ENCODE measurements around the gene MBOAT1.

The MBOAT1 gene

DNA sequence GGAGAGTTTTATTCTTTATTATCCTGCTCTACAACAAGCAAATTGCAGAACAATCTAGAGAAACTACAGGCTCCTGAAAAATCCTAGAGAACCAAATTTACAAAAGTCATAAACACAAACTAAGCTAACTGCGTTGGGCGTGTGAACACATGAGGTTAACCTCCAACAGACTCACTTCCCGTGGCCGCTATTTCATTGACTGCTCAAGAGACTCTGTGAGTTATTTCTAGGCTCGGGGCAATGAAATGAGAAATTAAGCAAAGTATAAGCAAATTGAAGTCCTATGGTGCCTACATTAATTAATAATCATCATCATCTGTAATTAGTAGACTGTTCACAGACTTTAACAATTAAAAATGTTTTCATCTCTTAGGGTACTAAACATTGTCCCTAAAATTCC, 100.0 kb downstream of the MBOAT1 start:
- DNase-seq (ENCODE audit: extremely low read depth in 1 of 2, low read depth in 1 of 2) = no peak

- DNase-seq (ENCODE audit: extremely low read depth in 1 of 2, low read depth in 1 of 2) = no peak
Measured at GRCh38 chr6:20110478-20110877, 101.8 kb downstream of the MBOAT1 start.

GRCh38 chr6:20109526-20109925, 102.7 kb downstream of the MBOAT1 start:
- no peak for DNase-seq (ENCODE audit: extremely low read depth in 1 of 2, low read depth in 1 of 2)

DNA sequence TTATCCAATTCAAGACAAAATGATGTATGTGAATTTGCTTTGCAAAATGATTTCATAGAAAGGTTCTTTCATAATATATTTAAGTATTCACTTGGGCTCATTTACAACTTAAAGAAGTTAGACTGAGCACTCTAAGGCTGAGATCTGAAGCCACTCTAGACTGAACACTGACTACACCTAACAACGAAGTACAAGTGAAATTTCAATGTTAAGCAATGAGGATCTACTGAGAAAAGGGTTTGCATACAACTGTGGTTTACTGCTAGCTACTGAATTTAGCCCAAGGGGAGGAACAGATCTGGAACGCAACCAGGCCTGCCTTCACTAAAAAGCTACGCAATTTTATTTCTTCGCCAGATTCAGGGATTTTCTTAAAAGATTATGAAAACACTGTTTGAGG, 106.4 kb downstream of the MBOAT1 start:
- no peak for DNase-seq (ENCODE audit: extremely low read depth in 1 of 2, low read depth in 1 of 2)

- DNase-seq (ENCODE audit: extremely low read depth in 1 of 2, low read depth in 1 of 2) = no peak
Measured at GRCh38 chr6:20104696-20105095, 107.6 kb downstream of the MBOAT1 start.

- no peak for DNase-seq (ENCODE audit: extremely low read depth in 1 of 2, low read depth in 1 of 2)
Measured at GRCh38 chr6:20102397-20103073, 109.7 kb downstream of the MBOAT1 start.

DNA sequence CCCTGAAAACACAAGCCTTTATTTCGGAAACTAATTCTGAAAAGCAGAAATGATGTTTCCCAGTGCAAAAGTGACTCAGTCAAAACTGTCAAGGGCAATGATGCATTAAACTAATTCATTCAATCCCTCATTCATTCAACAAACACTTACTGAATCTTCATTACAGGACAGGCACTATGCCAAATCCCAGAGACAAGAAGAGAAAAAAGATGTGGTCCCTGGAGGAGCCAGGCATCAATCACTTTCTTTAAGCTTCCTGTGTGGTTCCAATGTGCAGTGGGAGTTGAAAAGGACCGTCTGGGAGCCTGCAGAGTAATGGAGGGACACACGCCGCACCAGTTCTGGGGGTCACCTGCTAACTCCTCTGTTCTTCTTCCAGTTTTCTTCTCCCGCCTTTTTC, 113.1 kb downstream of the MBOAT1 start:
- no peak for DNase-seq (ENCODE audit: extremely low read depth in 1 of 2, low read depth in 1 of 2)

GRCh38 chr6:20098267-20098876, 113.9 kb downstream of the MBOAT1 start:
- no peak for DNase-seq (ENCODE audit: extremely low read depth in 1 of 2, low read depth in 1 of 2)

GRCh38 chr6:20096536-20096935, 115.7 kb downstream of the MBOAT1 start:
- DNase-seq (ENCODE audit: extremely low read depth in 1 of 2, low read depth in 1 of 2) = no peak

DNA sequence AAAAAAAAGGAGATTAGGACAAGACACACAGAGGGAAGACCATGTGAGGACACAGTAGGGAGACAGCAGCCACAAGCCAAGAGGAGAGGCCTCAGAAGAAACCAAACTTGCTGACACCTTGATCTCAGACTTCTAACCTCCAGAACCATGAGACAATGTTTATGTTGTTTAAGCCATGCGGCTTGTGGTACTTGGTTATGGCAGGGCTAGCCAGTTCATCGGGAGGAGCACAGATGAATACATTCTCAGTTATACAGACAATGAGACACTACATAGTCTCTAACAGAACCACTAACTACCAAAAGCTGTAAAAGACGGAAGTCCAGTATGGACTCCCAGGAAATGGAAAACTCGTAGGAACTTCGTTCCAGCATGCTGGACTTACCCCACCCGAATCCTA, 116.8 kb downstream of the MBOAT1 start:
- no peak for DNase-seq (ENCODE audit: extremely low read depth in 1 of 2, low read depth in 1 of 2)

DNA sequence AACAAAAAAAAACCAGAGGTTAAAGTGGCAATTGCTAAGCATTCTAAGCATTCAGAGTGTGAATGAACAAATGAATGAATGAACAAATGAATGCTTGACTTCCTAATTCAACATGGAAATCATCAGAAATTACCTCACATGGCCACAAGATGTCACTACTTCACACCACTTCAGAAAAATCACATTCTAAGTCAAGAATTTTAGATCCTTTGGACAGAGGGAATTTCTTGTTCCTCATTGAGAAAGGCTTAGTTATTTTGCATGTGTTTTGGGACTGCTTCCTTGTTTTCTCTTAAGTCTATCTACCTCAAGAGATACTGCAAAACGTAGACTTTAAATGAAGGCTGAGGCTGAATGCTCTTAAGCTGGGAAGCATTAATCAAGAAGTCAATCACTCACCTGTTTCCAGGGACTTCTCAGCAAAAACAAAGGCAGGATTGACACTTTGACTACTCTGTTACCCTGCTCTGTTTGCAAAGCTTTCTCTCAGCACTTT, 120.2 kb downstream of the MBOAT1 start:
- no peak for DNase-seq (ENCODE audit: extremely low read depth in 1 of 2, low read depth in 1 of 2)

DNA sequence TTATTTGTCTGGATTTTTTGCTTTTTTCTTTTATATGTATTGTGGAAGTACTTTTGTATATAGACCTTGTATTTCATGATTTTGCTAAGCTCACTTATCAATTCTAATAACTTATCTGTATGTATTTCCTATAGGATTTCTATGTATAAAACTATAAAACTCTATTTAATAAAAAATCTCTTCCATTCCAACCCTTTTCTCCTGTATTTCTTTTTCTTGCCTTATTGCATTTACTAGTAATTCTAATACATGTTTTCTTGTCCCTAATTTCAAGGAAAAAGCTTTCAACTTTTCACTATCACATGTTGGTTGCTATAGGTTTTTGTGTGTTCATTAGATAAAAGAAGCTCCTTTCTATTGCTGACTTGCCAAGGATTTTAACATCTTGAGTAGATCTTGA, 125.3 kb downstream of the MBOAT1 start:
- DNase-seq (ENCODE audit: extremely low read depth in 1 of 2, low read depth in 1 of 2) = no peak

GRCh38 chr6:20085817-20086216, 126.5 kb downstream of the MBOAT1 start:
- no peak for DNase-seq (ENCODE audit: extremely low read depth in 1 of 2, low read depth in 1 of 2)

DNA sequence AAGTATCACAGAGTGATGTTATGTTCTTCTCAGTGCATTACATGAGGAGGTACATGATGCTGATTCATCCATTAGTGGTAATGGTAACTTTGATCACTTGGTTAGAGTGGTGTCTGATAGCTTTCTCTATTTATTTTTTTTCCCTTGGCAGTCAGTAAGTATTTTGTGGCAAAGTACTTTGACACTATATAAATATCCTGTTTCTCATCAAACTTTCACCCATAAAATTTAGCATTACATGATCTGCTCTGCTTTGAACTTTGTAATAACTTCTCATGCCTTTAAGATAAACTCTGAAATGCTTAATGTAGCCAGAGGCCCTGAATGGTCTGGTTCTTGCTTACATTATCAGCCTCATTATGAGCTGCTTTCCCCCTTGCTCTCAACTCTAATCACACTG, 127.9 kb downstream of the MBOAT1 start:
- no peak for DNase-seq (ENCODE audit: extremely low read depth in 1 of 2, low read depth in 1 of 2)

- no peak for DNase-seq (ENCODE audit: extremely low read depth in 1 of 2, low read depth in 1 of 2)
Measured at GRCh38 chr6:20071998-20072397, 140.3 kb downstream of the MBOAT1 start.

DNA sequence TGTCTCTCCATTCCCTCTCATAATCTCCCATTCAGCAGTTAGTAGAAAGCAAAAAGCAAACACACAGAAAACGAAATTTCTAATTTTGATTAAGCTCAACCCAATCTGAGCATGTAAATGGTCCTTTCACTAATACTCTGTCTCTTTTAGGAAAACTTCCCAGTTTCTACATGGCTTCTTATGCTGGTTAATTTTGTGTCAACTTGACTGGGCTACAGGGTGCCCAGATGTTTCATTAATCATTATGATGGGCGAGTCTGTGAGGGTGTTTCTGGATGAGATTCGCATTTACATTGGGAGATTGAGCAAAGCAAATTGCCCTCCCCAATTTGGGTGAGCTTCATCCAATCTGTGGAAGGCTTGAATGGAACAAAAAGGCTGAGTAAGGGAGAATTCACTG, 142.2 kb downstream of the MBOAT1 start:
- DNase-seq (ENCODE audit: extremely low read depth in 1 of 2, low read depth in 1 of 2) = no peak

DNA sequence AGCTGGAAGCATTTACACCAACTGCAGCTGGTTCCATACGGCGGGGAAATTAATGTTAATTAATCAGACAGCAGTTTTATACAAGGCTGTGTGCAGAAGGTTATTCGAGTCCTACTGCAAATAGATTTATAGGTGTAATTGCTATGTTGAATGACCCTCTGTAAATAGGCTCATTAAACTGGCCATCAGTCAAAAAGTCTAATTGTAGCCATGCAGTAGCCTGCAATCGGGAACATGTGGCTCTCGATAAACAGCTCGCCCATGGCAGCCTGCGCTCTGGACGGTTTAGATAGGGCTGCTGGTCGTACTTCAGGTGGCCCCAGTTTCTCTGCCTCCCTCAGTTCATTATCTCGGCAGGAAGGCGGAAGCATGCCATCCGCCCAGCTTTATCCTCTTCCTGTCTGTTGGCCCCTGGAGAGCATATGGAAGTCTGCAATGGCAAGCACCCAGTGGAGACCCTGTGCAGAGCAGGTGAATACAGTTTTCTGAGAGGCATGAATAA, 143.2 kb downstream of the MBOAT1 start:
- no peak for DNase-seq (ENCODE audit: extremely low read depth in 1 of 2, low read depth in 1 of 2)

DNA sequence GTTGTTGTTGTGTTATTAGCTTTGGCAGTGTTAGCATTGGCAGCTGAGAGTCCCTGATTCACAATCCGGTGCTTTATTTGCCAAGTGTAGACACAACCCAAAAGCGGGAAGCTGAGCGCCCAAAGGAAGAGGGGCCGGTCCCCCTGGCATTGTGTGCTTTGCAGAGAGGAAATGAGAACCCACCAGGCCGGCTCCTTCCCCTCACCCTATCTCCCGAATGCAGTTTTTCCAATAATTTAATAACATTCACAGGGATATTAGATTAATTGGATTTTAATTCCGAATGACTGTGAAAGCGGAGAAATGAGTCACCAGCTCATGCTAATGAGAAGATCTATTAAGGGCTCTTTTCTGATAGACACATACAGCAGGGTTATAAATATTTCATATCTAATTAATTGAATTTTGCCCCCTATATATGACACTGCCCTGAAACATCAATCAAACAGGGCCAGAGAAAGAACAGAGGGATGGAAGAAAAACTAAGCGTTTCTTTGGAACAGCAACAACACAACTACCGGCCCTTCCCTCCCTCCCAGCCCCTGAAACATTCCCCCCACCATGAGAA, 143.8 kb downstream of the MBOAT1 start:
- no peak for DNase-seq (ENCODE audit: extremely low read depth in 1 of 2, low read depth in 1 of 2)

DNA sequence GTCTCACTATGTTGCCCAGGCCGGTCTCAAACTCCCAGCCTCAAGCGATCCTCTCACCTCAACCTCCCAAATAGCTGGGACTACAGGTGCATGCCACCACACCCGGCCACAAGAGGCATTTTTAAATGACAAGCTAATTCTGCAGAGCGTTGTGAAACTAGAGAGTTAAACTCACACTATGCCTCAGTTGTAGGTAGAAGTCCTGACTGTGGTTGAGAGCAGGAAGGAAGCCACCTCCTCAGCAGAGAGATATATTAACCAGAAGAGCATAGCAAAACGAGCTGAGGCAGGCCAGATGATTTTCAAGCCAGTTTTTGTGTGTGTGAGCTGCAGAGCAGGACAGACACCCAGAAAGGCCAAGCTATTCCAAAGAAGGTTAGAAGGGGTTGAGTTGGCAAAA, 150.3 kb downstream of the MBOAT1 start:
- DNase-seq (ENCODE audit: extremely low read depth in 1 of 2, low read depth in 1 of 2) = no peak

DNA sequence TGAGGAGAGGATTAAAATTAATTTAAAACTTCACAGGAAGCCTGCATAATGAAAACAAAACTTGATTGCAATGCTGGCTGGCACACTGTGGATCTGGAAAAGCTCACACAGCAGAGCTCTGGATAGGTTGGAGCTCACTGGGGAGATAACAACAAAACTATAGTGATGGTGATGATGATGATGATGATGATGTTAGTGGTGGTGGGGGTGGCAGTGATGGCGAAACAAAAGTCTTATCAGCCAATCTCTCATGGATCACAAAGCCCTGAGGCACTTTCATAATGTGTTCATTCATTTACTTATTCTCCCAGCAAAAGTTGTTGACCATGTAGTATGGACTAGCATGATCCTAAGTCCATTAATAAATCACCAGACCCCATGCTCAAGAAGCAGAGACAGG, 152.0 kb downstream of the MBOAT1 start:
- no peak for DNase-seq (ENCODE audit: extremely low read depth in 1 of 2, low read depth in 1 of 2)

GRCh38 chr6:20058912-20059311, 153.4 kb downstream of the MBOAT1 start:
- no peak for DNase-seq (ENCODE audit: extremely low read depth in 1 of 2, low read depth in 1 of 2)
